Activated naive CD4-positive, alpha-beta T cell treated with anti-CD3 and anti-CD28 coated beads, Interleukin-2, amount 50 U/mL, for 72 hours (primary cell): ENCODE results near the gene LRRC27. TPM values are rescaled to one million over a fixed set of nuclear protein-coding genes. Genes with fewer than 3 reads are reported as not detected.

Experiments
- ATAC-seq, 2 donors: fragments of 150-1000 bp; cut with Tn5 transposase; 2 replicates each; pipeline ENCODE4 v1.10.0; 2021; ENCODE audit warnings: mild to moderate bottlenecking in 2 of 2, moderate library complexity in 2 of 2
- DNase-seq, 2 donors: peaks; one replicate each; pipeline ENCODE4 v3.0.0; 2021 to 2022; ENCODE audit warnings: low spot score in 2 of 2
- H3K27ac Mint-ChIP-seq, 2 donors: one replicate each; pipeline ENCODE4 v1.8.0; 2022; ENCODE audit warnings: mild to moderate bottlenecking in 2 of 2, mixed read lengths in 2 of 2
- H3K36me3 Mint-ChIP-seq, 2 donors: one replicate each; pipeline ENCODE4 v1.8.0; 2022; ENCODE audit warnings: mixed read lengths in 2 of 2
- H3K9me3 Mint-ChIP-seq, 2 donors: one replicate each; pipeline ENCODE4 v1.8.0; 2022; ENCODE audit warnings: mixed read lengths in 2 of 2
- total RNA-seq, 2 donors: library from RNA; stranded (reverse); gene quantifications; one replicate each; pipeline ENCODE4 v1.2.3, GENCODE V29; 2022

Gene LRRC27
- total RNA-seq, 2 donors from 2014 or later = 4.1 to 7.2 TPM

- ATAC-seq (no peak), DNase-seq (no peak)
- Mint-ChIP-seq H3K9me3 (peaks cover 0 to 9% of the 10 kb centered on the region in 2 donors), H3K36me3 (no peaks in the 10 kb centered on the region), H3K27ac (peak overlapping the region in 1 of 2 donors; percentile 65)
Measured at GRCh38 chr10:132392811-132393694, 61.1 kb downstream of the LRRC27 start.

GRCh38 chr10:132393695-132394181 lies 61.7 kb downstream of the LRRC27 start:
- no peak for ATAC-seq
- H3K9me3 Mint-ChIP-seq = peaks cover 0 to 9% of the 10 kb centered on the region in 2 donors
- no peaks in the 10 kb centered on the region for H3K36me3 Mint-ChIP-seq
- H3K27ac Mint-ChIP-seq = no peak overlapping the region
- DNase-seq = no peak

- ATAC-seq = no peak
- no peak for DNase-seq
- no peak overlapping the region for H3K27ac Mint-ChIP-seq
- H3K36me3 Mint-ChIP-seq = no peaks in the 10 kb centered on the region
- peaks cover 0 to 9% of the 10 kb centered on the region in 2 donors for H3K9me3 Mint-ChIP-seq
Measured at GRCh38 chr10:132394201-132394811, 62.3 kb downstream of the LRRC27 start.

GRCh38 chr10:132394936-132395703 lies 63.1 kb downstream of the LRRC27 start:
- H3K27ac Mint-ChIP-seq = no peak overlapping the region
- ATAC-seq (no peak), DNase-seq (no peak)

GRCh38 chr10:132395704-132396493 lies 63.9 kb downstream of the LRRC27 start:
- DNase-seq (no peak), ATAC-seq (no peak)
- H3K27ac Mint-ChIP-seq = no peak overlapping the region
- H3K9me3 Mint-ChIP-seq = peaks cover 0 to 9% of the 10 kb centered on the region in 2 donors
- no peaks in the 10 kb centered on the region for H3K36me3 Mint-ChIP-seq

More at GRCh38 chr10:132394936-132395703, 63.1 kb downstream of the LRRC27 start:
- Mint-ChIP-seq H3K36me3 (no peaks in the 10 kb centered on the region), H3K9me3 (peaks cover 0 to 9% of the 10 kb centered on the region in 2 donors)

- ATAC-seq = peak; percentile 60 to 68
- H3K27ac Mint-ChIP-seq = no peak overlapping the region
- peaks cover 0 to 9% of the 10 kb centered on the region in 2 donors for H3K9me3 Mint-ChIP-seq
- peak in 1 of 2 donors; percentile 67 for DNase-seq
- no peaks in the 10 kb centered on the region for H3K36me3 Mint-ChIP-seq
Measured at GRCh38 chr10:132396494-132397035, 64.6 kb downstream of the LRRC27 start.

- DNase-seq (peak in 1 of 2 donors; percentile 30), ATAC-seq (peak; percentile 27 to 59)
- Mint-ChIP-seq H3K27ac (peak within 1 kb of the TSS in 1 of 2 donors; percentile 87), H3K36me3 (no peaks in the 10 kb centered on the region), H3K9me3 (peaks cover 0 to 6% of the 10 kb centered on the region in 2 donors)
Measured at GRCh38 chr10:132397036-132397541, 65.1 kb downstream of the LRRC27 start, which contains the start of gene PWWP2B. Gene PWWP2B (plus strand): TSS chr10:132397200. CDS start chr10:132397227, 27 bp downstream.

- peak; percentile 53 to 64 for ATAC-seq
- Mint-ChIP-seq H3K36me3 (no peaks in the 10 kb centered on the region), H3K9me3 (no peaks in the 10 kb centered on the region), H3K27ac (peak overlapping the region in 1 of 2 donors; percentile 87)
- DNase-seq = peak in 1 of 2 donors; percentile 45
Measured at GRCh38 chr10:132397671-132398565, 65.9 kb downstream of the LRRC27 start.

- no peaks in the 10 kb centered on the region for H3K36me3 Mint-ChIP-seq
- no peak overlapping the region for H3K27ac Mint-ChIP-seq
- ATAC-seq (no peak), DNase-seq (no peak)
- H3K9me3 Mint-ChIP-seq = no peaks in the 10 kb centered on the region
Measured at GRCh38 chr10:132398566-132398991, 66.6 kb downstream of the LRRC27 start.

- Mint-ChIP-seq H3K9me3 (no peaks in the 10 kb centered on the region), H3K36me3 (no peaks in the 10 kb centered on the region), H3K27ac (peak overlapping the region in 1 of 2 donors; percentile 53)
- ATAC-seq (no peak), DNase-seq (no peak)
Measured at GRCh38 chr10:132399117-132400035, 67.4 kb downstream of the LRRC27 start.

- no peak overlapping the region for H3K27ac Mint-ChIP-seq
- ATAC-seq (no peak), DNase-seq (no peak)
- no peaks in the 10 kb centered on the region for H3K9me3 Mint-ChIP-seq
- H3K36me3 Mint-ChIP-seq = no peaks in the 10 kb centered on the region
Measured at GRCh38 chr10:132400041-132400546, 68.1 kb downstream of the LRRC27 start.

GRCh38 chr10:132400547-132401151 lies 68.7 kb downstream of the LRRC27 start:
- Mint-ChIP-seq H3K36me3 (no peaks in the 10 kb centered on the region), H3K9me3 (no peaks in the 10 kb centered on the region), H3K27ac (no peak overlapping the region)
- ATAC-seq (no peak), DNase-seq (no peak)

GRCh38 chr10:132401401-132402118 lies 69.6 kb downstream of the LRRC27 start:
- no peak for DNase-seq
- no peak for ATAC-seq
- Mint-ChIP-seq H3K27ac (no peak overlapping the region), H3K36me3 (no peaks in the 10 kb centered on the region), H3K9me3 (no peaks in the 10 kb centered on the region)
